SU-DHL-6 (cell line): Measurements from ENCODE around the gene DR1.

ENCODE experiments used
- H2AFZ ChIP-seq: fragments of 200-600 bp; sonication (generic); 2 replicates; pipeline ENCODE4 v1.6.1; 2014; ENCODE audit warnings: low read depth, mild to moderate bottlenecking, moderate library complexity, mixed read lengths, antibody characterized with exemption, low read length; ENCODE audit not compliant: severe bottlenecking
- H3F3A ChIP-seq: fragments of 200-600 bp; shearing (Covaris generic); 2 replicates; pipeline ENCODE4 v1.6.0; 2016; ENCODE audit warnings: antibody characterized with exemption, mild to moderate bottlenecking; ENCODE audit not compliant: insufficient read depth
- H3K27ac ChIP-seq: fragments of 200-600 bp; sonication (generic); 2 replicates; pipeline ENCODE4 v1.5.1; 2016; ENCODE audit warnings: low read depth, mild to moderate bottlenecking, low read length, moderate library complexity, mixed read lengths
- H3K27me3 ChIP-seq: fragments of 200-600 bp; sonication (generic), shearing (Covaris generic); 2 replicates; pipeline ENCODE4 v1.6.0; 2014; ENCODE audit warnings: mild to moderate bottlenecking, low read length
- H3K36me3 ChIP-seq: fragments of 200-600 bp; sonication (generic); 2 replicates; pipeline ENCODE4 v1.6.1; 2014; ENCODE audit warnings: mild to moderate bottlenecking, low read length, mixed read lengths
- H3K4me2 ChIP-seq: fragments of 300-600, 200-600 bp; shearing (Covaris generic), sonication (generic); 2 replicates; pipeline ENCODE4 v1.6.0; 2014; ENCODE audit warnings: low read length, low read depth, mild to moderate bottlenecking; ENCODE audit not compliant: poor library complexity, severe bottlenecking
- H3K4me3 ChIP-seq: fragments of 200-600 bp; sonication (generic); 2 replicates; pipeline ENCODE4 v1.5.1; 2014; ENCODE audit warnings: antibody characterized with exemption, low read length, mild to moderate bottlenecking, mixed read lengths; ENCODE audit not compliant: insufficient read depth, poor library complexity, severe bottlenecking
- H3K79me2 ChIP-seq: fragments of 200-600 bp; sonication (generic); 2 replicates; pipeline ENCODE4 v1.6.1; 2014; ENCODE audit warnings: mild to moderate bottlenecking, low read length, moderate library complexity; ENCODE audit not compliant: insufficient read depth
- H3K9ac ChIP-seq: fragments of 200-600 bp; sonication (generic); 2 replicates; pipeline ENCODE4 v1.7.0; 2014; ENCODE audit warnings: mild to moderate bottlenecking, low read length
- H3K9me2 ChIP-seq: fragments of 200-600 bp; sonication (generic); replicated peaks from 2 replicates; pipeline ENCODE4 v1.6.1; 2014; ENCODE audit warnings: low read length; ENCODE audit not compliant: insufficient read depth
- H3K9me3 ChIP-seq: fragments of 200-600 bp; sonication (generic); 2 replicates; pipeline ENCODE4 v1.6.1; 2014; ENCODE audit warnings: low read length, mixed read lengths; ENCODE audit not compliant: insufficient read depth
- H4K20me1 ChIP-seq: fragments of 200-600 bp; sonication (generic); 2 replicates; pipeline ENCODE4 v1.6.1; 2014; ENCODE audit warnings: low read depth, mild to moderate bottlenecking, antibody characterized with exemption, low read length, moderate library complexity, mixed read lengths
- EZH2phosphoT487 ChIP-seq: fragments of 200-600 bp; sonication (generic), shearing (Covaris generic); conservative IDR thresholded peaks from 2 replicates; pipeline ENCODE4 v1.6.1; 2018; ENCODE audit warnings: mild to moderate bottlenecking, antibody characterized with exemption, low read length, moderate library complexity, mixed read lengths
- TF ChIP-seq, protein P1 (sequence below): fragments of 200-600 bp; sonication (generic); IDR thresholded peaks from one replicate; pipeline ENCODE4 v1.5.1; 2017; ENCODE audit warnings: antibody characterized with exemption, mild to moderate bottlenecking, low read length, moderate library complexity; ENCODE audit not compliant: insufficient read depth, poor library complexity, severe bottlenecking

Gene DR1

DNA sequence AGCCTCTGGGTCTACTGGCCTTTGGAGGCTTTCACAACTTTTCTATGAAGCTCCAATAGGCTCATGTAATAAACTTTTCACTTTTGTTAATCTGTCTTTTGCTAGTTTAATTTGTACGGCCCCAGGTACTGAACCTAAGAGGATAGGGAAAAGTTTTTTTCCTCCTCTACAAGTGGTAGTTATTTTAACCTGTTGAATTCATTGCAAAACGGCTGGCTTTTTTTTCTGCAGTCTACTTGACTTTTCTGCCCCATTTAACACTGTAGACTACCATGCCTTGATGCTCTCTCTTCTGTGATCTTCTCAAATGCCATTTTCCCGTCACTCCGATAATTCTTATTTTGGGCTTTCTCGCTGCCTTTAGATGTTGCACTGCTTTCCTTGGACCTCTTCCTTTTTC lies 43.6 kb upstream of the DR1 start:
- Histone ChIP-seq H3K4me3 (no peak overlapping the region), H3K79me2 (no peaks in the 10 kb centered on the region), H3F3A (no peaks in the 10 kb centered on the region), H3K9ac (no peak overlapping the region), H2AFZ (no peak overlapping the region), H3K36me3 (no peaks in the 10 kb centered on the region), H3K27ac (no peak overlapping the region), H3K9me3 (no peaks in the 10 kb centered on the region), H3K27me3 (no peaks in the 10 kb centered on the region), H3K4me2 (no peak overlapping the region), H4K20me1 (no peaks in the 10 kb centered on the region), H3K9me2 (no peaks in the 10 kb centered on the region)
- no peak for TF ChIP-seq EZH2phosphoT487
- TF ChIP-seq, protein P1, sequence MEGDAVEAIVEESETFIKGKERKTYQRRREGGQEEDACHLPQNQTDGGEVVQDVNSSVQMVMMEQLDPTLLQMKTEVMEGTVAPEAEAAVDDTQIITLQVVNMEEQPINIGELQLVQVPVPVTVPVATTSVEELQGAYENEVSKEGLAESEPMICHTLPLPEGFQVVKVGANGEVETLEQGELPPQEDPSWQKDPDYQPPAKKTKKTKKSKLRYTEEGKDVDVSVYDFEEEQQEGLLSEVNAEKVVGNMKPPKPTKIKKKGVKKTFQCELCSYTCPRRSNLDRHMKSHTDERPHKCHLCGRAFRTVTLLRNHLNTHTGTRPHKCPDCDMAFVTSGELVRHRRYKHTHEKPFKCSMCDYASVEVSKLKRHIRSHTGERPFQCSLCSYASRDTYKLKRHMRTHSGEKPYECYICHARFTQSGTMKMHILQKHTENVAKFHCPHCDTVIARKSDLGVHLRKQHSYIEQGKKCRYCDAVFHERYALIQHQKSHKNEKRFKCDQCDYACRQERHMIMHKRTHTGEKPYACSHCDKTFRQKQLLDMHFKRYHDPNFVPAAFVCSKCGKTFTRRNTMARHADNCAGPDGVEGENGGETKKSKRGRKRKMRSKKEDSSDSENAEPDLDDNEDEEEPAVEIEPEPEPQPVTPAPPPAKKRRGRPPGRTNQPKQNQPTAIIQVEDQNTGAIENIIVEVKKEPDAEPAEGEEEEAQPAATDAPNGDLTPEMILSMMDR = no peak

DNA sequence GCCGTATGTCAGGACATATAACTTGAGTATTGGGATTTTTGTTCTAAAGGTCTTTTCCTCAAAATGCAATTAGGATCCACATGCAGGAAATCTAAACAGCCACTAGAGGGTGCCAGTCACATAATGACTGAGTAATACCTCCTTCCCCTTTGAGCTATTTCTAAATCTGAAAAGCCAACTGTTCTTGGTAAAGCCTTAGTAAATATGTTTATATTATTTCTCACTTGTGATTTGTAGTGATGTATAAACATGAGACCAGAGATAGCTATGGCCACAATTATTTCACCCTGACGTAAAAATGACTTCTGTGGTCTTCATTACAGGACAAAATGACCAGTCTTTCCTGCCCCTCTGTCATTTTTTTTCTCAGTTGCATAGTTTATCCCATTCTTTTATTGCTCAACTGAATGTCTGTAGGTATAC lies 41.0 kb upstream of the DR1 start:
- no peaks in the 10 kb centered on the region for H3K79me2 ChIP-seq
- H3K27ac ChIP-seq = no peak overlapping the region
- no peaks in the 10 kb centered on the region for H3K27me3 ChIP-seq
- H3F3A ChIP-seq = no peaks in the 10 kb centered on the region
- no peak for TF ChIP-seq EZH2phosphoT487
- TF ChIP-seq, protein P1 = peak; percentile 77
- no peaks in the 10 kb centered on the region for H3K9me2 ChIP-seq
- no peaks in the 10 kb centered on the region for H3K9me3 ChIP-seq
- no peak overlapping the region for H3K4me2 ChIP-seq
- H4K20me1 ChIP-seq = no peaks in the 10 kb centered on the region
- no peaks in the 10 kb centered on the region for H3K36me3 ChIP-seq
- no peak overlapping the region for H3K4me3 ChIP-seq
- H3K9ac ChIP-seq = no peak overlapping the region
- H2AFZ ChIP-seq = no peak overlapping the region

DNA sequence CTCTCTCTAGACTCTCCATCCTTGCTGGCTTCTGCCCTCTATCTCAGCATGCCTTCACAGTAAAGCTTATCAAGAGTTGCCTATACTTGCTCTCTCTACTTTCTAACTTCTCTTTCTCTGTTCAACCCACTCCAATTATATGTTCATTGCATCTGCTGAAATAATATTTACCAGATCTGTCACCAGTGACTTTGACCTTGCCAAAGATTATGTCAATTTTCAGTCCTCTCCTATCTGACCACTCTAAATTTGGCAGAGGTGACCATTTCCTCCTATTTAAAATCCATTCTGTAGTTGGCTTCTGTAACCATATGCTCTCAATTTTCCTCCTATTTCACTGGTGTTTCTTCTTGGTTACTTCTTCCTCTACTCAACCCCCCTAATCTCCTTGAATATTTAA lies 38.8 kb upstream of the DR1 start:
- H2AFZ ChIP-seq = no peak overlapping the region
- no peaks in the 10 kb centered on the region for H3K36me3 ChIP-seq
- no peaks in the 10 kb centered on the region for H3K9me3 ChIP-seq
- no peaks in the 10 kb centered on the region for H3K27me3 ChIP-seq
- H4K20me1 ChIP-seq = no peaks in the 10 kb centered on the region
- H3K79me2 ChIP-seq = no peaks in the 10 kb centered on the region
- H3K4me3 ChIP-seq = no peak overlapping the region
- no peaks in the 10 kb centered on the region for H3F3A ChIP-seq
- H3K27ac ChIP-seq = no peak overlapping the region
- H3K4me2 ChIP-seq = no peak overlapping the region
- no peak for TF ChIP-seq EZH2phosphoT487
- TF ChIP-seq, protein P1 = no peak
- H3K9ac ChIP-seq = no peak overlapping the region
- H3K9me2 ChIP-seq = no peaks in the 10 kb centered on the region

DNA sequence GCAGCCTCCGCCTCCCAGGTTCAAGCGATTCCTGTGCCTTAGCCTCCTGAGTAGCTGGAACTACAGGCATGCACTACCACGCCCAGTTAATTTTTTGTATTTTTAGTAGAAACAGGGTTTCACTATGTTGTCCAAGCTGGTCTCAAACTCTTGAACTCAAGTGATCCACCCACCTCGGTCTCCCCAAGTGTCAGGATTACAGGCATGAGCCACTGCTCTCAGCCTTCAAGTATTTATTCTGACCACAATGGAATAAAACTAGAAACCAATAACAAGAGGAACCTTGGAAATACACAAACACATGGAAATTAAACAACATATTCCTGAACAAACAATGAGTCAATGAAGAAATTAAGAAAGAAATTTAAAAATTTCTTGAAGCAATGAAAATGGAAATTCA lies 32.7 kb upstream of the DR1 start:
- no peaks in the 10 kb centered on the region for H3K36me3 ChIP-seq
- H3F3A ChIP-seq = no peaks in the 10 kb centered on the region
- no peak overlapping the region for H3K4me2 ChIP-seq
- TF ChIP-seq EZH2phosphoT487 = no peak
- TF ChIP-seq, protein P1 = no peak
- H3K4me3 ChIP-seq = no peak overlapping the region
- H3K9ac ChIP-seq = no peak overlapping the region
- no peak overlapping the region for H2AFZ ChIP-seq
- H4K20me1 ChIP-seq = no peaks in the 10 kb centered on the region
- H3K27ac ChIP-seq = no peak overlapping the region
- no peaks in the 10 kb centered on the region for H3K27me3 ChIP-seq
- H3K79me2 ChIP-seq = no peaks in the 10 kb centered on the region
- no peaks in the 10 kb centered on the region for H3K9me3 ChIP-seq
- no peaks in the 10 kb centered on the region for H3K9me2 ChIP-seq
